Epithelial cell of proximal tubule (primary cell): ENCODE measurements around the gene PAK1. TPM values are rescaled to one million over a fixed set of nuclear protein-coding genes. Genes with fewer than 3 reads are reported as not detected.

ENCODE experiments used
- DNase-seq: peaks from one replicate; pipeline ENCODE4 v3.0.0-alpha.2; 2011; ENCODE audit warnings: low read depth
- H3K4me3 ChIP-seq: 2 replicates; pipeline ENCODE4 v1.5.1; 2011; ENCODE audit warnings: low read depth, mild to moderate bottlenecking, low read length
- CTCF ChIP-seq: conservative IDR thresholded peaks from 2 replicates; pipeline ENCODE4 v1.5.1; 2012; ENCODE audit warnings: low read depth, mild to moderate bottlenecking, low read length
- total RNA-seq: library from RNA; depleted of rRNA; stranded (reverse); fragments of >200 nt; gene quantifications from 2 replicates; pipeline ENCODE4 v1.2.3, GENCODE V29; 2015

Gene PAK1
- total RNA-seq, 1 donor from 2014 or later, result 38.8 TPM

DNA sequence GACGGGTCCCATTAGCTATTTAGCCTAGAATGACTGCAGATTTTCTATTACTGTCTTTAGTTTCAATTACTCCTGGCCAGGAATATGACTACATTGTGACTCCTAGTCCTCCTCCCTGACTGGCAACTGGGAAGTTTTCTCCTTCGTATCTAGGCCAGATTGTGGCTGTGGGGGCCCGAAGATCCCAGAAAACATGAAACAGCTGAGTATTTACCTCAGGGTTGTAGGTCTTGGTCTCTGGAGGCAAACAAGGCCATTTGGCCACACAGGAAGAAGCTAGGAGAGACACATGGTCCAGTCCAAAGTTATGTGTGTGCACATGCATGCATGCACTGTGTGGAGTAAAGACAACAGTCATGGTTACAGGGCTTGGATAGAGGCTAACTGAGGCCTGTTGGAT, 162.2 kb downstream of the PAK1 start:
- no peak for DNase-seq
- TF ChIP-seq CTCF, result no peak
- H3K4me3 ChIP-seq, result no peak overlapping the region

- H3K4me3 ChIP-seq, result no peak overlapping the region
- no peak for TF ChIP-seq CTCF
- no peak for DNase-seq
Measured at GRCh38 chr11:77310721-77311120, 163.2 kb downstream of the PAK1 start.

DNA sequence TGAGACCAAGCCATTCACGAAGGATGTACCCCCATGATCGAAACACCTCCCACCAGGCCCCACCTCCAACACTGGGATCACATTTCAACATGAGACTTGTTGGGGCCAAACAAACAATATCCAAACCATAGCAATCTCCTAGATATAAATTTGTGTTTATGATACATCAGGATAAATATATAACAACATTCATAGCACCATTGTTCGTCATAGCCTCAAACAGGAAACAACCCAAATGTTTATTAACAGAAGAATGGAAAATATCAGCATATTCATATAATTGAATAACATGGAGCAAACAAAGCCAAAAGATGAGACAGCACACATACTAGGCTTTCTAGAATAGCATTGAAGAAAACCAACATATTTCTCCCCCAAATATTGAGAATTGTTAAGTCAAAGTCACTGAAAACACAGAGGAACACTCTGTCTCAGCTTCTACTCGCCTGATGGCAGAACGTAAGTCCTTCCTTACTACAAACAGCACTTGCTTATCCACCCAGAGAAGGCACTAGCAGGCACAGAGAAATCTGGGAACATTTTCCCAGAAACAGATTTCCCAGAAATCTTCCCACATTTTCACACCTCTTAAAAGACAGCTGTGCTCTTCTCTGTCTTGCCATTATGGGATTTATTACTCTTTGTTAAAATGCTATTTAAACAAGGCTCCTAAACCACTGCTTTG, 164.4 kb downstream of the PAK1 start:
- DNase-seq, result no peak
- H3K4me3 ChIP-seq, result no peak overlapping the region
- no peak for TF ChIP-seq CTCF

DNA sequence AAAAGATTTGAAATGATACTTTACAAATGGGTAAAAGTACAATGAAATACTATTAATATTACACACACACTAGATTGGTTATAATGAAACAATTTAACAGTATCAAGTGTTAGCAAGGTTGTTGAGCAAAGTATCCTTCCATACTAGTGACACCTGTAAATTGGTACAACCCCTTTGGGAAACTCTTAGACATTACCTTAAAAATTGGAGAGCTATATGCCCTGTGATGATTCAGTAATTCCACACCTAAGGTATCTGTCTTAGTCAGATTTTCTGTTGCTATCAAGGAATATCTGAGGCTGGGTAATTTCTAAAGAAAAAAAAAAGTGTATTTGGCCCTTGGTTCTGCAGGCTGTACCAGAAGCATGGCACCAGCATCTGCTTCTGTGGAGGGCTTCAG, 165.1 kb downstream of the PAK1 start:
- H3K4me3 ChIP-seq, result no peak overlapping the region
- DNase-seq, result no peak
- TF ChIP-seq CTCF, result no peak

DNA sequence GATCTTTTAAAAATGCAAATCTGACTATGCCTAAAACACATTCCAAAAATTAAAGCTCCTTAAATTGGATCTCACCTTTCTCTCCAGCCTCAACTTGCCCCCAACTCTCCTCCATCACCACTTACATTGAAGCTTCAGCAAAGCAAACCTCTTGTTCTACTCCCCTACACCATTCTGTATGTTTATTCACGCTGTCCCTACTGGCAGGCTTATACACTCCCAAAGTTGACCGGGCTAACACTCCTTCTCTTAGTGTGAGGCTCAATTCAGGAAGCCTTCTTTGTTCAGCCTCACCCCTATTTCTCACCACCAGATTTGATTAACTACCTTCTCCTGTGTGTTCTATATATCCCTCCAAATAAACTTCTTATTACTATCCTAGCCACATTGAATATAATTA, 170.6 kb downstream of the PAK1 start:
- no peak overlapping the region for H3K4me3 ChIP-seq
- no peak for TF ChIP-seq CTCF
- no peak for DNase-seq

- TF ChIP-seq CTCF, result no peak
- no peak overlapping the region for H3K4me3 ChIP-seq
- no peak for DNase-seq
Measured at GRCh38 chr11:77302752-77303151, 171.1 kb downstream of the PAK1 start.

- H3K4me3 ChIP-seq, result no peak within 1 kb of the TSS
- no peak for DNase-seq
- TF ChIP-seq CTCF, result no peak
Measured at GRCh38 chr11:77301510-77301909, 172.4 kb downstream of the PAK1 start, which contains the start of gene GDPD4. GDPD4 (minus strand) TSS chr11:77301686; CDS start chr11:77285137, 16,549 bp downstream.
